Karpas-422 (cell line): Measurements from ENCODE around the gene MOB3A. TPM values are rescaled to one million over a fixed set of nuclear protein-coding genes. Genes with fewer than 3 reads are reported as not detected.
A peak's percentile ranks its signal among the peaks of the same experiment; 100 is the strongest.
"Not testable (repeated sequence)": the region's sequence is repeated elsewhere in the genome, so short reads cannot be mapped to it uniquely, and the experiment has no call there.

ENCODE experiments used
- DNase-seq: peaks from one replicate; pipeline ENCODE4 v3.0.0-alpha.2; 2015
- H2AFZ ChIP-seq: fragments of 200-600 bp; sonication (generic); 2 replicates; pipeline ENCODE4 v1.6.1; 2014; ENCODE audit warnings: antibody characterized with exemption, low read length, mixed read lengths
- H3K27ac ChIP-seq: fragments of 200-600 bp; sonication (generic); 2 replicates; pipeline ENCODE4 v1.5.1; 2014; ENCODE audit warnings: mild to moderate bottlenecking, low read length, moderate library complexity
- H3K27me3 ChIP-seq: fragments of 200-600 bp; sonication (generic); 2 replicates; pipeline ENCODE4 v1.6.1; 2014; ENCODE audit warnings: low read length, mixed read lengths
- H3K36me3 ChIP-seq: fragments of 200-600 bp; sonication (generic); 2 replicates; pipeline ENCODE4 v1.6.1; 2014; ENCODE audit warnings: low read length, mixed read lengths; ENCODE audit not compliant: insufficient read depth
- H3K4me1 ChIP-seq: fragments of 200-600 bp; sonication (generic); 2 replicates; pipeline ENCODE4 v1.6.1; 2014; ENCODE audit warnings: mild to moderate bottlenecking, low read length, mixed read lengths
- H3K4me2 ChIP-seq: fragments of 200-600 bp; sonication (generic); 2 replicates; pipeline ENCODE4 v1.6.1; 2014; ENCODE audit warnings: low read length, low read depth, mild to moderate bottlenecking; ENCODE audit not compliant: poor library complexity, severe bottlenecking
- H3K4me3 ChIP-seq: fragments of 200-600 bp; sonication (generic); 2 replicates; pipeline ENCODE4 v1.5.1; 2014; ENCODE audit warnings: mild to moderate bottlenecking, antibody characterized with exemption, low read length, mixed read lengths
- H3K79me2 ChIP-seq: fragments of 200-600 bp; sonication (generic); 2 replicates; pipeline ENCODE4 v1.6.1; 2014; ENCODE audit warnings: mild to moderate bottlenecking, low read length, mixed read lengths
- H3K9ac ChIP-seq: fragments of 200-600 bp; sonication (generic); 2 replicates; pipeline ENCODE4 v1.6.0; 2014; ENCODE audit warnings: low read length
- H3K9me2 ChIP-seq: fragments of 200-600 bp; sonication (generic), shearing (Covaris generic); replicated peaks from 2 replicates; pipeline ENCODE4 v1.6.0; 2014; ENCODE audit warnings: mild to moderate bottlenecking, low read length, moderate library complexity; ENCODE audit not compliant: insufficient read depth
- H3K9me3 ChIP-seq: fragments of 300-700, 200-600 bp; sonication (generic); 2 replicates; pipeline ENCODE4 v1.6.1; 2014; ENCODE audit warnings: low read length, mixed read lengths
- H4K20me1 ChIP-seq: fragments of 200-600 bp; sonication (generic); 2 replicates; pipeline ENCODE4 v1.6.1; 2014; ENCODE audit warnings: mild to moderate bottlenecking, antibody characterized with exemption, low read length, low read depth; ENCODE audit not compliant: insufficient read depth
- total RNA-seq: library from RNA; depleted of rRNA; stranded (reverse); fragments of >200 nt; shearing (Covaris generic); gene quantifications from 2 replicates; pipeline ENCODE4 v1.2.3, GENCODE V29; 2014; ENCODE audit warnings: low replicate concordance

The MOB3A gene
- total RNA-seq, 1 experiment from 2014 or later: 153 TPM

GRCh38 chr19:2034253-2034652 is 61.9 kb downstream of the MOB3A start:
- H3K9ac ChIP-seq, H3K36me3 ChIP-seq, H3K4me2 ChIP-seq, H3K79me2 ChIP-seq, H2AFZ ChIP-seq, H3K9me3 ChIP-seq, H4K20me1 ChIP-seq, H3K9me2 ChIP-seq, DNase-seq, H3K27me3 ChIP-seq, H3K27ac ChIP-seq: not testable (repeated sequence)
- peaks cover 24% of the 10 kb centered on the region for H3K4me1 ChIP-seq
- 0 out of 2 replicates have a peak overlapping the region, but pooled peaks have one; percentile 22 for H3K4me3 ChIP-seq

GRCh38 chr19:2033825-2034159 is 62.3 kb downstream of the MOB3A start:
- Histone ChIP-seq H3K4me3 (no peak overlapping the region), H3K79me2 (no peaks in the 10 kb centered on the region), H4K20me1 (no peaks in the 10 kb centered on the region), H3K36me3 (no peaks in the 10 kb centered on the region; the same call in 1 of the 2 replicates), H3K4me2 (no peak overlapping the region), H3K9me3 (no peaks in the 10 kb centered on the region), H2AFZ (no peak overlapping the region), H3K27me3 (no peaks in the 10 kb centered on the region), H3K9ac (no peak overlapping the region), H3K4me1 (peaks cover 19% of the 10 kb centered on the region), H3K27ac (no peak overlapping the region), H3K9me2 (no peaks in the 10 kb centered on the region)
- DNase-seq: no peak

- no peaks in the 10 kb centered on the region; the same call in 1 of the 2 replicates for H3K36me3 ChIP-seq
- peaks cover 14% of the 10 kb centered on the region for H3K4me1 ChIP-seq
- no peak for DNase-seq
- H3K9me2 ChIP-seq: no peaks in the 10 kb centered on the region
- no peak overlapping the region for H3K4me2 ChIP-seq
- no peak overlapping the region for H3K4me3 ChIP-seq
- no peaks in the 10 kb centered on the region for H3K79me2 ChIP-seq
- H3K9me3 ChIP-seq: no peaks in the 10 kb centered on the region
- H4K20me1 ChIP-seq: no peaks in the 10 kb centered on the region
- no peaks in the 10 kb centered on the region for H3K27me3 ChIP-seq
- no peak overlapping the region for H2AFZ ChIP-seq
- no peak overlapping the region for H3K9ac ChIP-seq
- no peak overlapping the region for H3K27ac ChIP-seq
Observed at GRCh38 chr19:2033115-2033824, 62.9 kb downstream of the MOB3A start.

GRCh38 chr19:2032296-2032941 is 63.7 kb downstream of the MOB3A start:
- H3K36me3 ChIP-seq: no peaks in the 10 kb centered on the region
- H3K9ac ChIP-seq: no peak overlapping the region
- no peak overlapping the region for H3K27ac ChIP-seq
- peaks cover 6% of the 10 kb centered on the region for H3K4me1 ChIP-seq
- H3K9me3 ChIP-seq: no peaks in the 10 kb centered on the region
- H3K4me3 ChIP-seq: no peak overlapping the region
- no peaks in the 10 kb centered on the region for H3K27me3 ChIP-seq
- no peaks in the 10 kb centered on the region for H4K20me1 ChIP-seq
- no peaks in the 10 kb centered on the region for H3K9me2 ChIP-seq
- no peak overlapping the region for H2AFZ ChIP-seq
- DNase-seq: no peak
- no peak overlapping the region for H3K4me2 ChIP-seq
- no peaks in the 10 kb centered on the region for H3K79me2 ChIP-seq

- Histone ChIP-seq H3K4me1 (no peaks in the 10 kb centered on the region), H2AFZ (no peak overlapping the region), H3K4me3 (no peak overlapping the region), H3K27me3 (no peaks in the 10 kb centered on the region), H3K4me2 (no peak overlapping the region), H3K27ac (no peak overlapping the region), H4K20me1 (no peaks in the 10 kb centered on the region), H3K9ac (no peak overlapping the region), H3K79me2 (no peaks in the 10 kb centered on the region), H3K36me3 (no peaks in the 10 kb centered on the region), H3K9me2 (no peaks in the 10 kb centered on the region), H3K9me3 (peaks cover 4% of the 10 kb centered on the region)
- no peak for DNase-seq
Observed at GRCh38 chr19:2027361-2027760, 68.8 kb downstream of the MOB3A start.

GRCh38 chr19:2026770-2027169 is 69.4 kb downstream of the MOB3A start:
- H3K4me3 ChIP-seq: no peak overlapping the region
- no peak overlapping the region for H3K4me2 ChIP-seq
- no peaks in the 10 kb centered on the region for H3K4me1 ChIP-seq
- no peaks in the 10 kb centered on the region for H4K20me1 ChIP-seq
- no peaks in the 10 kb centered on the region for H3K27me3 ChIP-seq
- H3K36me3 ChIP-seq: no peaks in the 10 kb centered on the region
- H3K79me2 ChIP-seq: no peaks in the 10 kb centered on the region
- no peaks in the 10 kb centered on the region for H3K9me2 ChIP-seq
- H3K9ac ChIP-seq: no peak overlapping the region
- DNase-seq: no peak
- no peak overlapping the region for H2AFZ ChIP-seq
- H3K27ac ChIP-seq: no peak overlapping the region
- H3K9me3 ChIP-seq: peaks cover 4% of the 10 kb centered on the region

GRCh38 chr19:2022289-2022688 is 73.8 kb downstream of the MOB3A start:
- Histone ChIP-seq H3K9me3 (peaks cover 4% of the 10 kb centered on the region), H3K79me2 (no peaks in the 10 kb centered on the region), H3K4me2 (no peak overlapping the region), H3K27me3 (no peaks in the 10 kb centered on the region), H3K9me2 (no peaks in the 10 kb centered on the region), H3K9ac (no peak overlapping the region), H3K27ac (no peak overlapping the region), H3K4me1 (no peaks in the 10 kb centered on the region; the same call in 1 of the 2 replicates), H3K4me3 (no peak overlapping the region), H3K36me3 (no peaks in the 10 kb centered on the region), H2AFZ (no peak overlapping the region), H4K20me1 (no peaks in the 10 kb centered on the region)
- DNase-seq: no peak

- Histone ChIP-seq H4K20me1 (no peaks in the 10 kb centered on the region), H3K4me2 (no peak overlapping the region), H3K27ac (no peak overlapping the region), H2AFZ (no peak overlapping the region), H3K9me2 (no peaks in the 10 kb centered on the region), H3K79me2 (no peaks in the 10 kb centered on the region), H3K9ac (no peak overlapping the region), H3K36me3 (no peaks in the 10 kb centered on the region), H3K27me3 (no peaks in the 10 kb centered on the region), H3K4me3 (no peak overlapping the region), H3K4me1 (no peaks in the 10 kb centered on the region; the same call in 1 of the 2 replicates), H3K9me3 (peaks cover 4% of the 10 kb centered on the region)
- no peak for DNase-seq
Observed at GRCh38 chr19:2021453-2022140, 74.5 kb downstream of the MOB3A start.
